Tibial artery (tissue), 4 donors: Measurements from ENCODE around the gene DHDDS.
"Not testable (repeated sequence)": the region's sequence is repeated elsewhere in the genome, so short reads cannot be mapped to it uniquely, and the experiment has no call there.

Experiments
- DNase-seq, 2 donors: peaks; one replicate each; pipeline ENCODE4 v3.0.0-alpha.2; 2019
- H3K27ac ChIP-seq, 2 donors: fragments of 200-600 bp; sonication (generic) in 1 of 2; 1 replicate in 1 of 2; 2 replicates in 1 of 2; pipeline ENCODE4 v1.5.1; 2018 to 2019; ENCODE audit warnings: mild to moderate bottlenecking in 1 of 2
- H3K27me3 ChIP-seq, 2 donors: fragments of 200-600 bp; sonication (generic) in 1 of 2; one replicate each; pipeline versions ENCODE4 v1.5.1 to v1.6.0; 2016 to 2019
- H3K36me3 ChIP-seq, 3 donors: fragments of 200-600 bp; sonication (generic) in 2 of 3; one replicate each; pipeline ENCODE4 v1.5.1; 2016 to 2019; ENCODE audit warnings: mild to moderate bottlenecking in 2 of 3
- H3K4me1 ChIP-seq, 4 donors: fragments of 200-600 bp; sonication (generic) in 2 of 4; 1 replicate in 3 of 4; 2 replicates in 1 of 4; pipeline ENCODE4 v1.5.1; 2016 to 2019
- H3K4me3 ChIP-seq, 2 donors: fragments of 200-600 bp; sonication (generic) in 1 of 2; 1 replicate in 1 of 2; 2 replicates in 1 of 2; pipeline ENCODE4 v1.5.1; 2018 to 2019; ENCODE audit warnings: mild to moderate bottlenecking in 2 of 2
- H3K9me3 ChIP-seq, 3 donors: fragments of 200-600 bp; sonication (generic) in 1 of 3; one replicate each; pipeline ENCODE4 v1.5.1; 2016 to 2019
- CTCF ChIP-seq, 2 experiments: fragments of 200-600 bp in 1 of 2; fragments of 450-650 bp in 1 of 2; IDR thresholded peaks; one replicate each; pipeline ENCODE4 v1.5.1; 2017 to 2019; ENCODE audit warnings: antibody characterized with exemption in 2 of 2, mild to moderate bottlenecking in 1 of 2, moderate library complexity in 1 of 2
- intact Hi-C: fragments of 100-400 bp; cut with DNase I; formaldehyde crosslinking; loops from one replicate; pipeline ENCODE4 v1.15.0; 2023; ENCODE audit warnings: low total_unique reads

DHDDS gene

GRCh38 chr1:26500488-26501175, 68.5 kb downstream of the DHDDS start:
- no peaks in the 10 kb centered on the region for H3K9me3 ChIP-seq
- intact Hi-C loops: loop anchor here (2.0 kb wide), 1 partner anchor 288 kb away; no protein-coding TSS in a partner anchor
- no peaks in the 10 kb centered on the region for H3K27me3 ChIP-seq
- TF ChIP-seq CTCF (IDR thresholded peaks at IDR 0.05): no peak
- H3K4me1 ChIP-seq: peaks cover 0 to 16% (median 9%) of the 10 kb centered on the region in 4 donors
- no peaks in the 10 kb centered on the region for H3K36me3 ChIP-seq
- H3K4me3 ChIP-seq: peak overlapping the region; percentile 62 to 98
- DNase-seq: peak in 1 of 2 donors; percentile 94
- peak overlapping the region; percentile 83 to 92 for H3K27ac ChIP-seq

GRCh38 chr1:26510711-26511110, 78.6 kb downstream of the DHDDS start:
- H3K9me3 ChIP-seq, H3K27ac ChIP-seq, H3K4me3 ChIP-seq, DNase-seq, H3K36me3 ChIP-seq, H3K4me1 ChIP-seq, H3K27me3 ChIP-seq, intact Hi-C loops: not testable (repeated sequence)

GRCh38 chr1:26515836-26516235, 83.7 kb downstream of the DHDDS start:
- H3K36me3 ChIP-seq, H3K4me1 ChIP-seq, DNase-seq, H3K27me3 ChIP-seq, H3K27ac ChIP-seq, intact Hi-C loops, H3K4me3 ChIP-seq, H3K9me3 ChIP-seq: not testable (repeated sequence)

GRCh38 chr1:26516987-26517765, 85.1 kb downstream of the DHDDS start:
- no peaks in the 10 kb centered on the region for H3K9me3 ChIP-seq
- TF ChIP-seq CTCF (IDR thresholded peaks at IDR 0.05): no peak
- intact Hi-C loops: no loop called here
- no peak for DNase-seq
- no peaks in the 10 kb centered on the region for H3K36me3 ChIP-seq
- no peaks in the 10 kb centered on the region for H3K4me1 ChIP-seq
- no peak overlapping the region for H3K4me3 ChIP-seq
- peaks cover 0 to 7% of the 10 kb centered on the region in 2 donors for H3K27me3 ChIP-seq
- no peak overlapping the region for H3K27ac ChIP-seq

- TF ChIP-seq CTCF (IDR thresholded peaks at IDR 0.05): no peak
- Histone ChIP-seq H3K27ac (no peak overlapping the region), H3K4me1 (no peaks in the 10 kb centered on the region), H3K36me3 (no peaks in the 10 kb centered on the region), H3K4me3 (no peak overlapping the region), H3K27me3 (peaks cover 0 to 8% of the 10 kb centered on the region in 2 donors), H3K9me3 (no peaks in the 10 kb centered on the region)
- intact Hi-C loops: no loop called here
- DNase-seq: no peak
Observed at GRCh38 chr1:26517766-26518049, 85.6 kb downstream of the DHDDS start.

GRCh38 chr1:26518355-26518754, 86.2 kb downstream of the DHDDS start:
- H3K36me3 ChIP-seq: no peaks in the 10 kb centered on the region
- no peaks in the 10 kb centered on the region for H3K4me1 ChIP-seq
- intact Hi-C loops: no loop called here
- DNase-seq: no peak
- peaks cover 0 to 8% of the 10 kb centered on the region in 2 donors for H3K27me3 ChIP-seq
- no peak overlapping the region for H3K27ac ChIP-seq
- H3K9me3 ChIP-seq: no peaks in the 10 kb centered on the region
- no peak overlapping the region for H3K4me3 ChIP-seq
- TF ChIP-seq CTCF (IDR thresholded peaks at IDR 0.05): no peak
